ENCODE results near the gene RBMS3. TPM values are rescaled to one million over a fixed set of nuclear protein-coding genes. Genes with fewer than 3 reads are reported as not detected.
A peak's percentile ranks its signal among the peaks of the same experiment; 100 is the strongest.

RBMS3 gene
- total and polyA plus RNA-seq, 2 of the 8 experiments (the other 6 are each of a cell fraction or from before 2014, with no cell fraction given) = 3.7 to 6.9 TPM

DNA sequence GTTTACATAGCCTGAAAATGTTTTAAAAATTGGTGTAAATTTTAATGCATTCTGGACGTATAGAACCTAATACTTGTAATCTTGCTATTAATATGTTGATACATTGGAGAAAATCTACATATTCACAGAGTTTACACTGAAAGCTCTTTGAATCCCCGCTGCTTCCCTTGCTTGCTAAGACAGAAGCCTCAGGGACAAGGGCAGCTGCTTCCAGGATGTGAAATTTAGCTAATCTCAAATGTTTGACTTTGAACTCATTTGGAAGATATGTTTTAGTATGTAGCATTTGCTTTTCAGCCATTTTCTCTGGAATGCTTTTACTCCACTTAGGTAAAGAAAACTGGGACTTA, 172.0 kb downstream of the RBMS3 start:
- Histone ChIP-seq H3K79me1 (ENCODE audit: low read depth, low read length) (no peaks in the 10 kb centered on the region), H3K9ac (replicated peaks in 1 of 4; ENCODE audit: extremely low read depth in 1 of 4, low read depth in 3 of 4, low read length in 3 of 4) (no peak overlapping the region), H2BK20ac (ENCODE audit: low read length) (no peak overlapping the region), H4K5ac (ENCODE audit: insufficient read length, low read depth, low read length) (no peak overlapping the region), H2BK5ac (ENCODE audit: low read depth, low read length) (no peak overlapping the region), H3K27me3 (replicated peaks in 1 of 4; ENCODE audit: control insufficient read depth in 3 of 4, extremely low read depth in 1 of 4, insufficient read depth in 3 of 4, low read length in 3 of 4) (no peaks in the 10 kb centered on the region; a peak in 1 of 7 replicates), H3K79me2 (ENCODE audit: control insufficient read depth in 1 of 2, insufficient read depth in 2 of 2, low read length in 2 of 2) (no peaks in the 10 kb centered on the region), H3K18ac (ENCODE audit: extremely low read depth, low read length) (no peak overlapping the region), H2BK12ac (ENCODE audit: low read depth, low read length) (peak overlapping the region; percentile 27; the same call in 1 of the 2 replicates), H3K4ac (replicated peaks; ENCODE audit: insufficient read length, low read depth, low read length) (no peak overlapping the region), H3K4me1 (replicated peaks in 1 of 4; ENCODE audit: control insufficient read depth in 3 of 4, insufficient read depth in 4 of 4, low read length in 3 of 4) (peaks cover 4 to 11% (median 6%) of the 10 kb centered on the region in 4 experiments; a peak in 6 of 7 replicates), H2BK15ac (ENCODE audit: low read length) (no peak overlapping the region), H4K8ac (ENCODE audit: extremely low read depth, insufficient read depth, low read length) (no peak overlapping the region), H3K4me2 (ENCODE audit: insufficient read depth in 1 of 2, low read depth in 2 of 2, low read length in 2 of 2) (no peak overlapping the region), H3K56ac (replicated peaks; ENCODE audit: insufficient read length, low read depth, low read length) (no peak overlapping the region), H2AFZ (ENCODE audit: low read length) (peak overlapping the region; percentile 68; the same call in 1 of the 2 replicates), H3K23ac (ENCODE audit: insufficient read length) (no peak overlapping the region), H3K36me3 (ENCODE audit: control insufficient read depth in 2 of 4, insufficient read depth in 4 of 4, low read length in 3 of 4) (no peaks in the 10 kb centered on the region), H3K23me2 (ENCODE audit: low read depth, low read length) (no peaks in the 10 kb centered on the region; the same call in 1 of the 2 replicates), H4K91ac (replicated peaks; ENCODE audit: insufficient read length, low read length) (peak overlapping the region; percentile 61), H3K9me3 (ENCODE audit: insufficient read depth in 2 of 2, low read depth in 1 of 2, low read length in 1 of 2) (no peaks in the 10 kb centered on the region), H2AK5ac (ENCODE audit: low read depth, low read length) (no peak overlapping the region), H2BK120ac (replicated peaks; ENCODE audit: low read depth, low read length) (no peak overlapping the region), H3K27ac (ENCODE audit: low read depth, low read length) (no peak overlapping the region), H3K4me3 (ENCODE audit: extremely low read depth in 1 of 4, insufficient read depth in 2 of 4, low read depth in 3 of 4, low read length in 4 of 4) (no peak overlapping the region), H4K20me1 (replicated peaks in 1 of 2; ENCODE audit: control insufficient read depth in 1 of 2, insufficient read depth in 2 of 2, low read length in 2 of 2) (no peaks in the 10 kb centered on the region), H3K14ac (ENCODE audit: insufficient read length) (no peak overlapping the region)
- 40% methylated on average over 2 of the region's 2 CpGs; no CpG with 5 or more reads in 1 of the 2 experiments for WGBS, 2 experiments (ENCODE audit: extremely low coverage in 1 of 2, insufficient coverage in 1 of 2, insufficient read length in 1 of 2, insufficient replicate concordance in 2 of 2, low coverage in 1 of 2, low lambda C conversion rate in 2 of 2, missing lambda C conversion rate in 1 of 2)
- POLR2A ChIA-PET (ENCODE audit: partially characterized antibody) = no interaction called here
- no peak for DNase-seq (ENCODE audit: low read depth in 1 of 2, low spot score in 2 of 2)
- FAIRE-seq = peak; percentile 13
- CTCF ChIA-PET (ENCODE audit: partially characterized antibody) = interaction anchor here (1.5 kb wide), 1 partner anchor 54 kb away, joined by 3 read pairs; no protein-coding TSS in a partner anchor
- no peak for TF ChIP-seq RFX5 (IDR thresholded peaks at IDR 0.05; ENCODE audit: borderline replicate concordance, low read depth, low read length)
